HEK293 (cell line): Measurements from ENCODE around the gene SLAIN2.
A peak's percentile ranks its signal among the peaks of the same experiment; 100 is the strongest.

Source experiments
- CTCF ChIA-PET: fragments of 350-600 bp; formaldehyde crosslinking; extraction: SDS; loops from one replicate; lab custom pipeline; 2021; ENCODE audit warnings: antibody characterized with exemption; lab: Yijun Ruan, JAX
- POLR2A ChIA-PET: fragments of 300-600 bp; formaldehyde crosslinking; extraction: SDS; loops from one replicate; lab custom pipeline; 2020; ENCODE audit warnings: antibody characterized with exemption, inconsistent platforms; lab: Yijun Ruan, JAX
- H3K27ac ChIP-seq: fragments of 200-500 bp; sonication (Bioruptor generic); 2 replicates; pipeline ENCODE4 v1.5.1; 2014; ENCODE audit warnings: low read depth, low read length, control low read depth, inconsistent platforms; ENCODE audit errors: extremely low read depth
- H3K36me3 ChIP-seq, 2 experiments: fragments of 200-500 bp in 1 of 2; sonication (Bioruptor generic) in 1 of 2; 1 replicate in 1 of 2; 2 replicates in 1 of 2; pipeline ENCODE4 v1.5.1; 2014 to 2017; ENCODE audit warnings: inconsistent platforms in 2 of 2, low read length in 2 of 2; ENCODE audit not compliant: control insufficient read depth in 2 of 2, insufficient read depth in 1 of 2
- H3K4me1 ChIP-seq: fragments of 200-500 bp; sonication (Bioruptor generic); 2 replicates; pipeline ENCODE4 v1.5.1; 2014; ENCODE audit warnings: mild to moderate bottlenecking, low read length, inconsistent platforms; ENCODE audit not compliant: control insufficient read depth, insufficient read depth
- H3K4me3 ChIP-seq: 2 replicates; pipeline ENCODE4 v1.5.1; 2011; ENCODE audit warnings: low read depth, mild to moderate bottlenecking, control low read depth, low read length, moderate library complexity
- H3K9me3 ChIP-seq: fragments of 200-500 bp; sonication (Bioruptor generic); 2 replicates; pipeline ENCODE4 v1.5.1; 2014; ENCODE audit warnings: low read depth, low read length, inconsistent platforms; ENCODE audit not compliant: control insufficient read depth, insufficient read depth
- ELK4 ChIP-seq: IDR thresholded peaks from 2 replicates; pipeline ENCODE4 v1.6.1; 2011; ENCODE audit warnings: mild to moderate bottlenecking, low read depth, low read length, borderline replicate concordance
- HOXD13 ChIP-seq: sonication (generic); formaldehyde crosslinking; IDR thresholded peaks from 2 replicates; pipeline ENCODE4 v1.8.0; 2022; ENCODE audit warnings: missing genetic modification reagents, borderline replicate concordance
- KLF16 ChIP-seq: fragments of 450-650 bp; formaldehyde crosslinking; IDR thresholded peaks from 2 replicates; pipeline ENCODE4 v1.5.1; 2017; ENCODE audit warnings: missing biosample characterization, missing genetic modification characterization
- MYNN ChIP-seq: fragments of 450-650 bp; formaldehyde crosslinking; IDR thresholded peaks from 2 replicates; pipeline ENCODE4 v1.5.1; 2016; ENCODE audit warnings: missing biosample characterization, missing genetic modification characterization, borderline replicate concordance
- PATZ1 ChIP-seq: fragments of 450-650 bp; formaldehyde crosslinking; IDR thresholded peaks from 2 replicates; pipeline ENCODE4 v1.5.1; 2016; ENCODE audit warnings: missing biosample characterization, missing genetic modification characterization
- PRDM10 ChIP-seq: fragments of 450-650 bp; formaldehyde crosslinking; IDR thresholded peaks from 2 replicates; pipeline ENCODE4 v1.5.1; 2016; ENCODE audit warnings: missing biosample characterization, missing genetic modification characterization
- SP2 ChIP-seq: fragments of 450-650 bp; formaldehyde crosslinking; IDR thresholded peaks from 2 replicates; pipeline ENCODE4 v1.5.1; 2016; ENCODE audit warnings: missing biosample characterization, missing genetic modification characterization
- TCF7L2 ChIP-seq: IDR thresholded peaks from 2 replicates; pipeline ENCODE4 v1.6.1; 2011; ENCODE audit warnings: low read depth, mild to moderate bottlenecking, inconsistent platforms, low read length, moderate library complexity, borderline replicate concordance
- WT1 ChIP-seq: fragments of 450-650 bp; formaldehyde crosslinking; IDR thresholded peaks from 2 replicates; pipeline ENCODE4 v1.5.1; 2016; ENCODE audit warnings: missing biosample characterization, missing genetic modification characterization
- ZBTB20 ChIP-seq: fragments of 450-650 bp; formaldehyde crosslinking; IDR thresholded peaks from 2 replicates; pipeline ENCODE4 v1.5.1; 2016; ENCODE audit warnings: missing biosample characterization, missing genetic modification characterization
- ZBTB6 ChIP-seq: fragments of 450-650 bp; formaldehyde crosslinking; IDR thresholded peaks from 2 replicates; pipeline ENCODE4 v1.5.1; 2017; ENCODE audit warnings: missing biosample characterization, missing genetic modification characterization
- ZEB2 ChIP-seq: fragments of 450-650 bp; formaldehyde crosslinking; IDR thresholded peaks from 2 replicates; pipeline ENCODE4 v1.5.1; 2016; ENCODE audit warnings: missing biosample characterization, missing genetic modification characterization
- ZFHX2 ChIP-seq: fragments of 450-650 bp; formaldehyde crosslinking; conservative IDR thresholded peaks from 2 replicates; pipeline ENCODE4 v1.5.1; 2016; ENCODE audit warnings: missing biosample characterization, missing genetic modification characterization
- ZNF175 ChIP-seq: fragments of 450-650 bp; formaldehyde crosslinking; IDR thresholded peaks from 2 replicates; pipeline ENCODE4 v1.5.1; 2016; ENCODE audit warnings: missing biosample characterization, missing genetic modification characterization
- ZNF280D ChIP-seq: fragments of 450-650 bp; formaldehyde crosslinking; IDR thresholded peaks from 2 replicates; pipeline ENCODE4 v1.5.1; 2016; ENCODE audit warnings: missing biosample characterization, missing genetic modification characterization
- ZNF311 ChIP-seq: fragments of 450-650 bp; formaldehyde crosslinking; IDR thresholded peaks from 2 replicates; pipeline ENCODE4 v1.5.1; 2017; ENCODE audit warnings: missing biosample characterization, missing genetic modification characterization, borderline replicate concordance
- ZNF335 ChIP-seq: fragments of 450-650 bp; formaldehyde crosslinking; conservative IDR thresholded peaks from 2 replicates; pipeline ENCODE4 v1.5.1; 2016; ENCODE audit warnings: missing biosample characterization, missing genetic modification characterization
- ZNF350 ChIP-seq: fragments of 450-650 bp; formaldehyde crosslinking; IDR thresholded peaks from 2 replicates; pipeline ENCODE4 v1.5.0; 2017; ENCODE audit warnings: missing biosample characterization, mild to moderate bottlenecking, missing genetic modification characterization
- ZNF362 ChIP-seq: fragments of 450-650 bp; formaldehyde crosslinking; IDR thresholded peaks from 2 replicates; pipeline ENCODE4 v1.5.1; 2016; ENCODE audit warnings: missing biosample characterization, missing genetic modification characterization
- ZNF501 ChIP-seq: fragments of 450-650 bp; formaldehyde crosslinking; IDR thresholded peaks from 2 replicates; pipeline ENCODE4 v1.5.1; 2016; ENCODE audit warnings: missing biosample characterization, missing genetic modification characterization
- ZNF561 ChIP-seq: fragments of 450-650 bp; IDR thresholded peaks from 2 replicates; pipeline ENCODE4 v1.5.1; 2018; ENCODE audit warnings: missing biosample characterization, missing genetic modification characterization, borderline replicate concordance
- ZNF654 ChIP-seq: fragments of 450-650 bp; formaldehyde crosslinking; IDR thresholded peaks from 2 replicates; pipeline ENCODE4 v1.5.1; 2016; ENCODE audit warnings: low read depth, missing biosample characterization, missing genetic modification characterization
- ZNF785 ChIP-seq: fragments of 450-650 bp; formaldehyde crosslinking; IDR thresholded peaks from 2 replicates; pipeline ENCODE4 v1.5.1; 2016; ENCODE audit warnings: missing biosample characterization, missing genetic modification characterization
- ZNF837 ChIP-seq: fragments of 450-650 bp; formaldehyde crosslinking; IDR thresholded peaks from 2 replicates; pipeline ENCODE4 v1.5.1; 2016; ENCODE audit warnings: missing biosample characterization, missing genetic modification characterization

Gene SLAIN2

GRCh38 chr4:48341776-48342605 is 662 bp downstream of the SLAIN2 start (continued):
- TF ChIP-seq PATZ1 (tag by site-specific recombination) (peak; percentile 50), PRDM10 (peak; percentile 91), ZFHX2 (tag by site-specific recombination) (0 out of 2 replicates have a peak, but pooled peaks have one; percentile 22), ZNF785 (tag by site-specific recombination) (no peak), HOXD13 (CRISPR knock-in tag) (no peak), SP2 (tag by site-specific recombination) (peak; percentile 26), ZNF335 (tag by site-specific recombination) (peak; percentile 79), ZNF311 (tag by site-specific recombination) (no peak), TCF7L2 (no peak), ZNF501 (tag by site-specific recombination) (no peak)

GRCh38 chr4:48342606-48342880 is 1.2 kb downstream of the SLAIN2 start:
- H3K4me1 ChIP-seq, result peaks cover 5% of the 10 kb centered on the region; the same call in 1 of the 2 replicates
- H3K27ac ChIP-seq, result peak overlapping the region; percentile 87; the same call in 1 of the 2 replicates
- ChIA-PET POLR2A (no interaction called here), CTCF (interaction anchor here (0.8 kb wide), 1 partner anchor 410 kb away, joined by 3 read pairs; no protein-coding TSS in a partner anchor)
- H3K36me3 ChIP-seq, result no peaks in the 10 kb centered on the region
- no peak for TF ChIP-seq KLF16
- TF ChIP-seq ZEB2 (tag by site-specific recombination), result no peak
- 0 out of 2 replicates have a peak, but pooled peaks have one; percentile 1 for TF ChIP-seq ZBTB20 (tag by site-specific recombination)
- TF ChIP-seq ZNF280D (tag by site-specific recombination), result no peak
- no peak for TF ChIP-seq ZNF837 (tag by site-specific recombination)
- TF ChIP-seq ZNF561 (tag by site-specific recombination), result no peak
- no peak for TF ChIP-seq WT1 (tag by site-specific recombination)
- no peak for TF ChIP-seq ZNF654
- no peak for TF ChIP-seq ZBTB6
- peak; percentile 61; the same call in 1 of the 2 replicates for TF ChIP-seq ZNF362 (tag by site-specific recombination)
- TF ChIP-seq ZNF350 (tag by site-specific recombination), result no peak
- TF ChIP-seq ZNF175 (tag by site-specific recombination), result no peak
- peak; percentile 31; the same call in 1 of the 2 replicates for TF ChIP-seq MYNN (tag by site-specific recombination)
- no peak for TF ChIP-seq ELK4
- H3K4me3 ChIP-seq, result peak overlapping the region; percentile 58
- no peaks in the 10 kb centered on the region for H3K9me3 ChIP-seq
